IMR-90 (cell line): ENCODE data around the gene ADCY2. TPM values are rescaled to one million over a fixed set of nuclear protein-coding genes. Genes with fewer than 3 reads are reported as not detected.

Experiments used
- ATAC-seq: fragments of 200-7000 bp; cut with Tn5 transposase; 2 replicates; pipeline ENCODE4 v1.9.1; 2020; ENCODE audit warnings: low read depth, mild to moderate bottlenecking, moderate library complexity
- BruUV-seq: library from RNA; stranded (reverse); fragments of 400-500 nt; replicated peaks from 2 replicates; lab custom pipeline; 2021; lab: Mats Ljungman, UMichigan
- CTCF ChIA-PET: fragments of 300-600 bp; formaldehyde crosslinking; extraction: SDS; loops from one replicate; lab custom pipeline; 2021; ENCODE audit warnings: antibody characterized with exemption; lab: Yijun Ruan, JAX
- POLR2A ChIA-PET: fragments of 300-600 bp; sonication (Branson Sonifier 250); formaldehyde crosslinking; loops from one replicate; lab custom pipeline; 2022; ENCODE audit warnings: antibody characterized with exemption; ENCODE audit not compliant: unreplicated experiment; lab: Charles Lee
- DNase-seq: peaks from one replicate; pipeline ENCODE4 v3.0.0; 2013
- H2AFZ ChIP-seq: replicated peaks from 2 replicates; pipeline ENCODE3; 2013; ENCODE audit warnings: low read length, mild to moderate bottlenecking; ENCODE audit not compliant: poor library complexity
- H2AK5ac ChIP-seq: 2 replicates; pipeline ENCODE4 v1.6.1; 2013; ENCODE audit warnings: low read depth, low read length, inconsistent platforms
- H2AK9ac ChIP-seq: replicated peaks from 2 replicates; pipeline ENCODE3; 2013; ENCODE audit warnings: mild to moderate bottlenecking, low read depth, low read length, moderate library complexity; ENCODE audit not compliant: poor library complexity
- H2BK120ac ChIP-seq: 2 replicates; pipeline ENCODE4 v1.6.1; 2013; ENCODE audit warnings: low read depth, low read length, inconsistent platforms
- H2BK15ac ChIP-seq: 3 replicates; pipeline ENCODE4 v1.6.1; 2013; ENCODE audit warnings: low read depth, low read length, inconsistent platforms
- H2BK20ac ChIP-seq: 2 replicates; pipeline ENCODE4 v1.6.1; 2013; ENCODE audit warnings: low read depth, mild to moderate bottlenecking, inconsistent platforms, low read length, moderate library complexity
- H2BK5ac ChIP-seq: 2 replicates; pipeline ENCODE4 v1.6.1; 2013; ENCODE audit warnings: mild to moderate bottlenecking, low read depth, low read length, inconsistent platforms; ENCODE audit not compliant: poor library complexity, severe bottlenecking
- H3K14ac ChIP-seq: replicated peaks from 2 replicates; pipeline ENCODE4 v1.6.1; 2013; ENCODE audit warnings: low read depth, low read length, inconsistent platforms
- H3K18ac ChIP-seq: 2 replicates; pipeline ENCODE4 v1.6.1; 2013; ENCODE audit warnings: low read depth, low read length, control low read depth
- H3K23ac ChIP-seq: 2 replicates; pipeline ENCODE4 v1.6.1; 2013; ENCODE audit warnings: low read depth, low read length, inconsistent platforms
- H3K27ac ChIP-seq: 2 replicates; pipeline ENCODE4 v1.5.1; 2013; ENCODE audit warnings: mild to moderate bottlenecking, control low read depth, low read length; ENCODE audit not compliant: insufficient read depth
- H3K27me3 ChIP-seq: 2 replicates; pipeline ENCODE4 v1.6.1; 2013; ENCODE audit warnings: low read length; ENCODE audit not compliant: control insufficient read depth, insufficient read depth
- H3K36me3 ChIP-seq: 2 replicates; pipeline ENCODE4 v1.6.1; 2013; ENCODE audit warnings: low read length, mixed read lengths; ENCODE audit not compliant: control insufficient read depth, insufficient read depth
- H3K4ac ChIP-seq: 2 replicates; pipeline ENCODE4 v1.6.1; 2013; ENCODE audit warnings: low read depth, low read length, inconsistent platforms
- H3K4me1 ChIP-seq: 2 replicates; pipeline ENCODE4 v1.6.1; 2013; ENCODE audit warnings: low read length, mixed read lengths; ENCODE audit not compliant: control insufficient read depth, insufficient read depth
- H3K4me2 ChIP-seq: 2 replicates; pipeline ENCODE4 v1.6.1; 2013; ENCODE audit warnings: low read depth, mild to moderate bottlenecking, control low read depth, low read length, moderate library complexity
- H3K4me3 ChIP-seq: 2 replicates; pipeline ENCODE4 v1.5.1; 2013; ENCODE audit warnings: low read depth, mild to moderate bottlenecking, control low read depth, low read length, moderate library complexity; ENCODE audit not compliant: insufficient read depth
- H3K56ac ChIP-seq: 2 replicates; pipeline ENCODE4 v1.6.1; 2013; ENCODE audit warnings: low read length, inconsistent platforms; ENCODE audit not compliant: insufficient read depth; ENCODE audit errors: extremely low read depth
- H3K79me1 ChIP-seq, 2 experiments: 2 replicates each; pipeline ENCODE4 v1.6.1; 2013; ENCODE audit warnings: low read length in 2 of 2, inconsistent platforms in 1 of 2, low read depth in 1 of 2
- H3K9ac ChIP-seq: 2 replicates; pipeline ENCODE4 v1.6.1; 2013; ENCODE audit warnings: low read depth, low read length, control low read depth
- H3K9me1 ChIP-seq: 2 replicates; pipeline ENCODE4 v1.6.1; 2013; ENCODE audit warnings: low read length, inconsistent platforms; ENCODE audit not compliant: insufficient read depth
- H3K9me3 ChIP-seq: 2 replicates; pipeline ENCODE4 v1.6.1; 2013; ENCODE audit warnings: low read length; ENCODE audit not compliant: control insufficient read depth, insufficient read depth
- H4K20me1 ChIP-seq: 2 replicates; pipeline ENCODE4 v1.6.1; 2013; ENCODE audit warnings: low read length, inconsistent platforms; ENCODE audit not compliant: insufficient read depth
- H4K5ac ChIP-seq: 2 replicates; pipeline ENCODE4 v1.6.1; 2013; ENCODE audit warnings: mild to moderate bottlenecking, low read depth, low read length, control low read depth
- H4K8ac ChIP-seq, 2 experiments: 2 replicates each; pipeline ENCODE4 v1.6.1; 2013; ENCODE audit warnings: low read depth in 2 of 2, low read length in 2 of 2, control low read depth in 1 of 2, inconsistent platforms in 1 of 2
- H4K91ac ChIP-seq: 2 replicates; pipeline ENCODE4 v1.6.1; 2013; ENCODE audit warnings: low read depth, low read length, inconsistent platforms; ENCODE audit not compliant: insufficient read depth
- BHLHE40 ChIP-seq: fragments of 150-350 bp; IDR thresholded peaks from 2 replicates; pipeline ENCODE4 v1.6.1; 2016; ENCODE audit warnings: mild to moderate bottlenecking, low read depth, low read length
- CEBPB ChIP-seq: IDR thresholded peaks from 2 replicates; pipeline ENCODE4 v1.6.1; 2012; ENCODE audit warnings: low read depth, low read length, improper control_type of control experiment
- CHD1 ChIP-seq: IDR thresholded peaks from 2 replicates; pipeline ENCODE4 v1.6.1; 2012; ENCODE audit warnings: low read depth, low read length, improper control_type of control experiment
- ELK1 ChIP-seq: fragments of 150-350 bp; IDR thresholded peaks from 2 replicates; pipeline ENCODE4 v1.6.1; 2016; ENCODE audit warnings: low read depth, mild to moderate bottlenecking, low read length, moderate library complexity, borderline replicate concordance
- FOS ChIP-seq: fragments of 150-350 bp; IDR thresholded peaks from 2 replicates; pipeline ENCODE4 v1.6.1; 2016; ENCODE audit warnings: low read depth, low read length
- MAZ ChIP-seq: IDR thresholded peaks from 2 replicates; pipeline ENCODE4 v1.6.1; 2012; ENCODE audit warnings: low read depth, mild to moderate bottlenecking, low read length, improper control_type of control experiment, moderate library complexity, borderline replicate concordance
- NFE2L2 ChIP-seq: fragments of 150-350 bp; IDR thresholded peaks from 2 replicates; pipeline ENCODE4 v1.6.1; 2016; ENCODE audit warnings: low read depth, mild to moderate bottlenecking, low read length
- POLR2A ChIP-seq: IDR thresholded peaks from 2 replicates; pipeline ENCODE4 v1.6.1; 2012; ENCODE audit warnings: mild to moderate bottlenecking, low read depth, low read length
- RAD21 ChIP-seq: IDR thresholded peaks from 2 replicates; pipeline ENCODE4 v1.6.1; 2012; ENCODE audit warnings: low read length, improper control_type of control experiment
- RFX5 ChIP-seq: IDR thresholded peaks from 2 replicates; pipeline ENCODE4 v1.8.0; 2012; ENCODE audit warnings: low read depth, mild to moderate bottlenecking, low read length, moderate library complexity
- SMC3 ChIP-seq: fragments of 150-350 bp; IDR thresholded peaks from 2 replicates; pipeline ENCODE4 v1.6.1; 2016; ENCODE audit warnings: low read depth, mild to moderate bottlenecking, antibody characterized with exemption, low read length, moderate library complexity
- USF2 ChIP-seq: fragments of 150-350 bp; IDR thresholded peaks from 2 replicates; pipeline ENCODE4 v1.6.1; 2017; ENCODE audit warnings: mild to moderate bottlenecking, antibody characterized with exemption, low read length, low read depth
- WGBS, 2 experiments: methylation state at CpG; one replicate each; pipeline versions ENCODE4 v1.1.5 to v1.1.7; 2013; ENCODE audit warnings: missing lambda C conversion rate in 2 of 2; ENCODE audit not compliant: insufficient read length in 1 of 2; ENCODE audit errors: extremely low coverage in 2 of 2; 5-methylcytosine and 5-hydroxymethylcytosine counted together
- dilution Hi-C: fragments of 300-500 bp; cut with HindIII; formaldehyde crosslinking; loops from one replicate; pipeline ENCODE4 v1.14.3; 2018; ENCODE audit warnings: low sequenced_read_pairs; ENCODE audit not compliant: unreplicated experiment
- in situ Hi-C: fragments of 300-500 bp; cut with MboI; formaldehyde crosslinking; loops from 3 replicates; pipeline ENCODE4 v1.14.3; 2019; ENCODE audit warnings: low sequenced_read_pairs, inconsistent platforms, mixed read lengths
- intact Hi-C: fragments of 100-400 bp; cut with micrococcal nuclease; formaldehyde crosslinking; loops from 2 replicates; pipeline ENCODE4 v1.10.0; 2022
- polyA plus RNA-seq, 3 experiments: library from polyadenylated mRNA; depleted of rRNA; stranded (reverse); fragments of >200 nt; gene quantifications; 2 replicates each; pipeline ENCODE4 v1.2.3, GENCODE V29; 2012; ENCODE audit warnings: low replicate concordance in 1 of 3
- total RNA-seq: library from RNA; depleted of rRNA; stranded (reverse); fragments of >200 nt; gene quantifications from 2 replicates; pipeline ENCODE4 v1.2.3, GENCODE V29; 2012

The ADCY2 gene
- total and polyA plus RNA-seq, 2 of the 4 experiments (the other 2 are of a cell fraction): not detected

- no peak overlapping the region for H2BK15ac ChIP-seq
- CTCF ChIA-PET: no interaction called here
Observed at GRCh38 chr5:7747728-7748127, 351.8 kb downstream of the ADCY2 start.

More at GRCh38 chr5:7747728-7748127, 351.8 kb downstream of the ADCY2 start:
- no peak overlapping the region for H2AK9ac ChIP-seq
- no peak overlapping the region for H2AK5ac ChIP-seq
- no peak overlapping the region for H4K91ac ChIP-seq
- intact Hi-C loops (no loop called here), in situ Hi-C loops (loop anchor here (5.0 kb wide), 1 partner anchor 980 kb away; no protein-coding TSS in a partner anchor), dilution Hi-C loops (no loop called here)
- H3K4ac ChIP-seq: no peak overlapping the region
- H2BK120ac ChIP-seq: no peak overlapping the region
- H2BK20ac ChIP-seq: no peak overlapping the region
- no peak overlapping the region for H2BK5ac ChIP-seq
- no peak overlapping the region for H3K56ac ChIP-seq
- no peaks in the 10 kb centered on the region for H3K79me1 ChIP-seq
- 45% methylated on average over 4 of the region's 6 CpGs; no CpG with 5 or more reads in 1 of the 2 experiments for WGBS, 2 experiments
- no peak for ATAC-seq
- no peak for DNase-seq
- no peaks in the 10 kb centered on the region for H3K4me1 ChIP-seq
- no peak overlapping the region for H3K4me2 ChIP-seq
- H3K23ac ChIP-seq: no peak overlapping the region
- no TSS peak for BruUV-seq
- no peak overlapping the region for H3K4me3 ChIP-seq
- H4K5ac ChIP-seq: no peak overlapping the region
- H3K9ac ChIP-seq: no peak overlapping the region
- POLR2A ChIA-PET: no interaction called here
- no peaks in the 10 kb centered on the region for H4K20me1 ChIP-seq
- no peak overlapping the region for H3K18ac ChIP-seq
- H3K14ac ChIP-seq: no peak overlapping the region
- H3K9me1 ChIP-seq: no peaks in the 10 kb centered on the region
- H3K27me3 ChIP-seq: no peaks in the 10 kb centered on the region
- no peak overlapping the region for H4K8ac ChIP-seq
- no peak overlapping the region for H2AFZ ChIP-seq
- no peaks in the 10 kb centered on the region for H3K9me3 ChIP-seq
- no peak overlapping the region for H3K27ac ChIP-seq
- no peak for TF ChIP-seq NFE2L2
- no peak for TF ChIP-seq CEBPB
- no peak for TF ChIP-seq SMC3
- no peak for TF ChIP-seq RAD21
- no peak for TF ChIP-seq CHD1
- no peak for TF ChIP-seq FOS
- TF ChIP-seq ELK1: no peak
- no peak for TF ChIP-seq RFX5
- TF ChIP-seq BHLHE40: no peak
- no peak for TF ChIP-seq MAZ
- no peak for TF ChIP-seq USF2
- no peak for TF ChIP-seq POLR2A
- no peaks in the 10 kb centered on the region for H3K36me3 ChIP-seq
